Tongue (tissue), 2 donors: ENCODE data around the gene VIT. TPM values are rescaled to one million over a fixed set of nuclear protein-coding genes. Genes with fewer than 3 reads are reported as not detected.
"Not testable (repeated sequence)": the region's sequence is repeated elsewhere in the genome, so short reads cannot be mapped to it uniquely, and the experiment has no call there.

Experiments used
- DNase-seq: peaks from one replicate; pipeline ENCODE4 v3.0.0-alpha.2; 2015
- total RNA-seq: library from RNA; depleted of rRNA; stranded (reverse); fragments of >200 nt; gene quantifications from one replicate; pipeline ENCODE4 v1.2.3, GENCODE V29; 2014

Gene VIT
- total RNA-seq, 1 donor from 2014 or later, result 23.1 TPM

GRCh38 chr2:36678856-36679255, 17.7 kb upstream of the VIT start:
- no peak for DNase-seq

GRCh38 chr2:36680012-36680411, 16.5 kb upstream of the VIT start:
- DNase-seq, result peak; percentile 15

- DNase-seq, result no peak
Observed at GRCh38 chr2:36682562-36682961, 13.9 kb upstream of the VIT start.

GRCh38 chr2:36683002-36683401, 13.5 kb upstream of the VIT start:
- DNase-seq, result no peak

- DNase-seq, result not testable (repeated sequence)
Observed at GRCh38 chr2:36688291-36688690, 8.2 kb upstream of the VIT start.

GRCh38 chr2:36689013-36689412, 7.5 kb upstream of the VIT start:
- not testable (repeated sequence) for DNase-seq

GRCh38 chr2:36692121-36692520, 4.4 kb upstream of the VIT start:
- no peak for DNase-seq

- DNase-seq, result no peak
Observed at GRCh38 chr2:36693825-36694224, 2.7 kb upstream of the VIT start.

- DNase-seq, result peak; percentile 10
Observed at GRCh38 chr2:36695746-36696415, 626 bp upstream of the VIT start.

- peak; percentile 7 for DNase-seq
Observed at GRCh38 chr2:36697424-36698066, 1.0 kb downstream of the VIT start.

- no peak for DNase-seq
Observed at GRCh38 chr2:36698993-36699392, 2.5 kb downstream of the VIT start.

GRCh38 chr2:36700311-36700710, 3.8 kb downstream of the VIT start:
- no peak for DNase-seq

GRCh38 chr2:36701391-36701795, 4.9 kb downstream of the VIT start:
- DNase-seq, result peak; percentile 42

GRCh38 chr2:36701918-36702317, 5.4 kb downstream of the VIT start:
- DNase-seq, result no peak

- no peak for DNase-seq
Observed at GRCh38 chr2:36702781-36703180, 6.3 kb downstream of the VIT start.

GRCh38 chr2:36704475-36705150, 8.1 kb downstream of the VIT start:
- DNase-seq, result peak; percentile 57

- peak; percentile 38 for DNase-seq
Observed at GRCh38 chr2:36705326-36706020, 9.0 kb downstream of the VIT start.

GRCh38 chr2:36706021-36706876, 9.7 kb downstream of the VIT start:
- peak; percentile 26 for DNase-seq

GRCh38 chr2:36707050-36707449, 10.5 kb downstream of the VIT start:
- no peak for DNase-seq

GRCh38 chr2:36708041-36708741, 11.7 kb downstream of the VIT start:
- peak; percentile 74 for DNase-seq

GRCh38 chr2:36710858-36711515, 14.5 kb downstream of the VIT start:
- no peak for DNase-seq
